ENCODE measurements around the gene COL4A1. TPM values are rescaled to one million over a fixed set of nuclear protein-coding genes. Genes with fewer than 3 reads are reported as not detected.

The COL4A1 gene
- total RNA-seq, 6 donors from 2014 or later = 81.7 to 309 (median 167) TPM

GRCh38 chr13:110154410-110154933 lies 152.5 kb downstream of the COL4A1 start:
- ATAC-seq (ENCODE audit: low FRiP score in 2 of 2) = no peak
- peaks cover 0 to 4% (median 0%) of the 10 kb centered on the region in 4 donors for H3K4me1 ChIP-seq
- H3K27ac ChIP-seq = no peak overlapping the region
- no peak overlapping the region for H3K4me3 ChIP-seq
- H3K27me3 ChIP-seq = no peaks in the 10 kb centered on the region
- DNase-seq = no peak
- no peak for TF ChIP-seq POLR2AphosphoS5 (IDR thresholded peaks at IDR 0.05)
- no peak for TF ChIP-seq EP300 (IDR thresholded peaks at IDR 0.05)
- TF ChIP-seq CTCF (IDR thresholded peaks at IDR 0.05) = no peak
- TF ChIP-seq POLR2A (IDR thresholded peaks at IDR 0.05) = no peak
- no peaks in the 10 kb centered on the region for H3K9me3 ChIP-seq
- H3K36me3 ChIP-seq = peaks cover 4 to 100% (median 40%) of the 10 kb centered on the region in 4 donors
- WGBS, 2 donors = 71 to 80% methylated on average over 7 of the region's 7 CpGs

- Histone ChIP-seq H3K4me1 (no peaks in the 10 kb centered on the region), H3K27ac (no peak overlapping the region), H3K4me3 (no peak overlapping the region), H3K36me3 (peaks cover 4 to 98% (median 33%) of the 10 kb centered on the region in 4 donors), H3K27me3 (no peaks in the 10 kb centered on the region), H3K9me3 (no peaks in the 10 kb centered on the region)
- ATAC-seq (ENCODE audit: low FRiP score in 2 of 2) = no peak
- 90 to 94% methylated on average over 10 to 17 of the region's 17 CpGs for WGBS, 2 donors
- TF ChIP-seq POLR2A (IDR thresholded peaks at IDR 0.05) (no peak), EP300 (IDR thresholded peaks at IDR 0.05) (no peak), CTCF (IDR thresholded peaks at IDR 0.05) (no peak), POLR2AphosphoS5 (IDR thresholded peaks at IDR 0.05) (no peak)
- DNase-seq = no peak
Measured at GRCh38 chr13:110152351-110152750, 154.6 kb downstream of the COL4A1 start.

GRCh38 chr13:110151462-110151861 lies 155.5 kb downstream of the COL4A1 start:
- H3K4me3 ChIP-seq = no peak overlapping the region
- no peak overlapping the region for H3K27ac ChIP-seq
- TF ChIP-seq POLR2AphosphoS5 (IDR thresholded peaks at IDR 0.05) (no peak), POLR2A (IDR thresholded peaks at IDR 0.05) (no peak), CTCF (IDR thresholded peaks at IDR 0.05) (no peak), EP300 (IDR thresholded peaks at IDR 0.05) (no peak)
- H3K9me3 ChIP-seq = no peaks in the 10 kb centered on the region
- WGBS, 2 donors = 89 to 93% methylated on average over 11 to 12 of the region's 12 CpGs
- peaks cover 4 to 93% (median 33%) of the 10 kb centered on the region in 4 donors for H3K36me3 ChIP-seq
- DNase-seq = no peak
- no peaks in the 10 kb centered on the region for H3K4me1 ChIP-seq
- H3K27me3 ChIP-seq = no peaks in the 10 kb centered on the region
- ATAC-seq (ENCODE audit: low FRiP score in 2 of 2) = no peak

GRCh38 chr13:110150384-110151101 lies 156.4 kb downstream of the COL4A1 start:
- Histone ChIP-seq H3K4me3 (no peak overlapping the region), H3K4me1 (no peaks in the 10 kb centered on the region), H3K27me3 (no peaks in the 10 kb centered on the region), H3K27ac (no peak overlapping the region), H3K36me3 (peaks cover 4 to 93% (median 30%) of the 10 kb centered on the region in 4 donors), H3K9me3 (no peaks in the 10 kb centered on the region)
- WGBS, 2 donors = 88 to 89% methylated on average over 14 to 15 of the region's 15 CpGs
- no peak for DNase-seq
- TF ChIP-seq CTCF (IDR thresholded peaks at IDR 0.05) = no peak
- TF ChIP-seq POLR2AphosphoS5 (IDR thresholded peaks at IDR 0.05) = no peak
- TF ChIP-seq EP300 (IDR thresholded peaks at IDR 0.05) = no peak
- no peak for TF ChIP-seq POLR2A (IDR thresholded peaks at IDR 0.05)
- peak in 1 of 2 donors; percentile 47 for ATAC-seq (ENCODE audit: low FRiP score in 2 of 2)

Data from upper lobe of left lung (tissue), 6 donors.